ENCODE data around the gene IQGAP3. TPM values are rescaled to one million over a fixed set of nuclear protein-coding genes. Genes with fewer than 3 reads are reported as not detected.

IQGAP3 gene
- total RNA-seq, result 1.3 and 16.0 TPM in 2 replicates
- polyA plus RNA-seq, result 2.7 and 15.9 TPM in 2 replicates
- 3.4 and 15.2 TPM in 2 replicates for polyA plus RNA-seq (2012)
- polyA minus RNA-seq (ENCODE audit: low replicate concordance), result 20.9 and 91.3 TPM in 2 replicates

GRCh38 chr1:156571919-156572662 lies at the start of gene IQGAP3:
Gene IQGAP3 (minus strand): TSS chr1:156572565. CDS start chr1:156572529, 36 bp downstream.
- peak within 1 kb of the TSS; percentile 69 for H2AFZ ChIP-seq (ENCODE audit: low read length)
- H3K4me1 ChIP-seq (ENCODE audit: control insufficient read depth, extremely low read depth, insufficient read depth, low read length), result peaks cover 10% of the 10 kb centered on the region
- DNase-seq (ENCODE audit: low read depth in 2 of 2), result peak; percentile 72 to 79

GRCh38 chr1:156619582-156619955 lies 47.2 kb upstream of the IQGAP3 start:
- DNase-seq (ENCODE audit: low read depth in 2 of 2), result no peak
- Histone ChIP-seq H3K9me3 (ENCODE audit: control insufficient read depth, insufficient read depth, low read depth, low read length) (no peaks in the 10 kb centered on the region), H3K36me3 (ENCODE audit: control insufficient read depth, insufficient read depth, low read length) (no peaks in the 10 kb centered on the region), H3K27ac (ENCODE audit: insufficient read depth, low read length) (no peak overlapping the region), H3K79me2 (ENCODE audit: control insufficient read depth, insufficient read depth, low read length) (no peaks in the 10 kb centered on the region), H3K4me3 (replicated peaks in 1 of 4; ENCODE audit: control extremely low read depth in 1 of 4, insufficient read depth in 1 of 4, low read depth in 3 of 4, low read length in 4 of 4) (no peak overlapping the region), H3K27me3 (ENCODE audit: control insufficient read depth, insufficient read depth, low read length) (peaks cover 49% of the 10 kb centered on the region), H2AFZ (ENCODE audit: low read length) (no peak overlapping the region), H4K20me1 (ENCODE audit: control insufficient read depth, extremely low read depth, insufficient read depth, low read length) (no peaks in the 10 kb centered on the region), H3K4me2 (ENCODE audit: extremely low read depth, insufficient read depth, low read length) (no peak overlapping the region), H3K9ac (ENCODE audit: insufficient read depth, low read length) (no peak overlapping the region), H3K4me1 (ENCODE audit: control insufficient read depth, extremely low read depth, insufficient read depth, low read length) (no peaks in the 10 kb centered on the region)
- TF ChIP-seq CTCF (conservative IDR thresholded peaks at IDR 0.05 in 1 of 2, IDR thresholded peaks at IDR 0.05 in 1 of 2; ENCODE audit: low read depth in 1 of 2, low read length in 2 of 2), result no peak
- TF ChIP-seq EZH2 (IDR thresholded peaks at IDR 0.05; ENCODE audit: low read length, missing control alignments), result no peak

More at GRCh38 chr1:156571919-156572662, at the start of gene IQGAP3:
- peak within 1 kb of the TSS; percentile 97 for H3K4me2 ChIP-seq (ENCODE audit: extremely low read depth, insufficient read depth, low read length)
- peak within 1 kb of the TSS; percentile 67 to 93 (median 86) for H3K4me3 ChIP-seq (replicated peaks in 1 of 4; ENCODE audit: control extremely low read depth in 1 of 4, insufficient read depth in 1 of 4, low read depth in 3 of 4, low read length in 4 of 4)
- H4K20me1 ChIP-seq (ENCODE audit: control insufficient read depth, extremely low read depth, insufficient read depth, low read length), result no peaks in the 10 kb centered on the region
- H3K27me3 ChIP-seq (ENCODE audit: control insufficient read depth, insufficient read depth, low read length), result peaks cover 6% of the 10 kb centered on the region
- no peaks in the 10 kb centered on the region for H3K9me3 ChIP-seq (ENCODE audit: control insufficient read depth, insufficient read depth, low read depth, low read length)
- no peaks in the 10 kb centered on the region for H3K36me3 ChIP-seq (ENCODE audit: control insufficient read depth, insufficient read depth, low read length)
- peak within 1 kb of the TSS; percentile 76 for H3K9ac ChIP-seq (ENCODE audit: insufficient read depth, low read length)
- H3K27ac ChIP-seq (ENCODE audit: insufficient read depth, low read length), result peak within 1 kb of the TSS; percentile 92
- no peak for TF ChIP-seq CTCF (conservative IDR thresholded peaks at IDR 0.05 in 1 of 2, IDR thresholded peaks at IDR 0.05 in 1 of 2; ENCODE audit: low read depth in 1 of 2, low read length in 2 of 2)
- no peak for TF ChIP-seq EZH2 (IDR thresholded peaks at IDR 0.05; ENCODE audit: low read length, missing control alignments)
- H3K79me2 ChIP-seq (ENCODE audit: control insufficient read depth, insufficient read depth, low read length), result peaks cover 22% of the 10 kb centered on the region

GRCh38 chr1:156618853-156619581 lies 46.7 kb upstream of the IQGAP3 start, which contains the start of gene HAPLN2:
Gene HAPLN2 (plus strand): TSS chr1:156619415. CDS start chr1:156623491, 4,076 bp downstream.
- peaks cover 44% of the 10 kb centered on the region for H3K27me3 ChIP-seq (ENCODE audit: control insufficient read depth, insufficient read depth, low read length)
- H3K9me3 ChIP-seq (ENCODE audit: control insufficient read depth, insufficient read depth, low read depth, low read length), result no peaks in the 10 kb centered on the region
- no peaks in the 10 kb centered on the region for H4K20me1 ChIP-seq (ENCODE audit: control insufficient read depth, extremely low read depth, insufficient read depth, low read length)
- no peak within 1 kb of the TSS for H3K27ac ChIP-seq (ENCODE audit: insufficient read depth, low read length)
- H3K4me3 ChIP-seq (replicated peaks in 1 of 4; ENCODE audit: control extremely low read depth in 1 of 4, insufficient read depth in 1 of 4, low read depth in 3 of 4, low read length in 4 of 4), result no peak within 1 kb of the TSS
- no peaks in the 10 kb centered on the region for H3K36me3 ChIP-seq (ENCODE audit: control insufficient read depth, insufficient read depth, low read length)
- TF ChIP-seq EZH2 (IDR thresholded peaks at IDR 0.05; ENCODE audit: low read length, missing control alignments) (no peak), CTCF (conservative IDR thresholded peaks at IDR 0.05 in 1 of 2, IDR thresholded peaks at IDR 0.05 in 1 of 2; ENCODE audit: low read depth in 1 of 2, low read length in 2 of 2) (peak; percentile 21 to 45)
- H3K4me2 ChIP-seq (ENCODE audit: extremely low read depth, insufficient read depth, low read length), result no peak within 1 kb of the TSS
- H3K79me2 ChIP-seq (ENCODE audit: control insufficient read depth, insufficient read depth, low read length), result no peaks in the 10 kb centered on the region
- H2AFZ ChIP-seq (ENCODE audit: low read length), result no peak within 1 kb of the TSS
- no peak for DNase-seq (ENCODE audit: low read depth in 2 of 2)
- no peaks in the 10 kb centered on the region for H3K4me1 ChIP-seq (ENCODE audit: control insufficient read depth, extremely low read depth, insufficient read depth, low read length)
- H3K9ac ChIP-seq (ENCODE audit: insufficient read depth, low read length), result no peak within 1 kb of the TSS
